HEK293 (cell line): Measurements from ENCODE around the gene FADS6.

ENCODE experiments used
- CTCF ChIA-PET: fragments of 350-600 bp; formaldehyde crosslinking; extraction: SDS; loops from one replicate; lab custom pipeline; 2021; ENCODE audit warnings: antibody characterized with exemption; lab: Yijun Ruan, JAX
- POLR2A ChIA-PET: fragments of 300-600 bp; formaldehyde crosslinking; extraction: SDS; loops from one replicate; lab custom pipeline; 2020; ENCODE audit warnings: antibody characterized with exemption, inconsistent platforms; lab: Yijun Ruan, JAX
- H3K27ac ChIP-seq: fragments of 200-500 bp; sonication (Bioruptor generic); 2 replicates; pipeline ENCODE4 v1.5.1; 2014; ENCODE audit warnings: low read depth, low read length, control low read depth, inconsistent platforms; ENCODE audit errors: extremely low read depth
- H3K36me3 ChIP-seq, 2 experiments: fragments of 200-500 bp in 1 of 2; sonication (Bioruptor generic) in 1 of 2; 1 replicate in 1 of 2; 2 replicates in 1 of 2; pipeline ENCODE4 v1.5.1; 2014 to 2017; ENCODE audit warnings: inconsistent platforms in 2 of 2, low read length in 2 of 2; ENCODE audit not compliant: control insufficient read depth in 2 of 2, insufficient read depth in 1 of 2
- H3K4me1 ChIP-seq: fragments of 200-500 bp; sonication (Bioruptor generic); 2 replicates; pipeline ENCODE4 v1.5.1; 2014; ENCODE audit warnings: mild to moderate bottlenecking, low read length, inconsistent platforms; ENCODE audit not compliant: control insufficient read depth, insufficient read depth
- H3K4me3 ChIP-seq: 2 replicates; pipeline ENCODE4 v1.5.1; 2011; ENCODE audit warnings: low read depth, mild to moderate bottlenecking, control low read depth, low read length, moderate library complexity
- H3K9me3 ChIP-seq: fragments of 200-500 bp; sonication (Bioruptor generic); 2 replicates; pipeline ENCODE4 v1.5.1; 2014; ENCODE audit warnings: low read depth, low read length, inconsistent platforms; ENCODE audit not compliant: control insufficient read depth, insufficient read depth
- EGR2 ChIP-seq: fragments of 450-650 bp; formaldehyde crosslinking; IDR thresholded peaks from 2 replicates; pipeline ENCODE4 v1.5.1; 2016; ENCODE audit warnings: low read depth, missing biosample characterization, missing genetic modification characterization
- GLIS1 ChIP-seq: fragments of 450-650 bp; formaldehyde crosslinking; IDR thresholded peaks from 2 replicates; pipeline ENCODE4 v1.5.1; 2016; ENCODE audit warnings: missing biosample characterization, missing genetic modification characterization
- GLIS2 ChIP-seq: fragments of 450-650 bp; formaldehyde crosslinking; IDR thresholded peaks from 2 replicates; pipeline ENCODE4 v1.5.1; 2016; ENCODE audit warnings: missing biosample characterization, missing genetic modification characterization
- HOXD13 ChIP-seq: sonication (generic); formaldehyde crosslinking; IDR thresholded peaks from 2 replicates; pipeline ENCODE4 v1.8.0; 2022; ENCODE audit warnings: missing genetic modification reagents, borderline replicate concordance
- KLF1 ChIP-seq: fragments of 450-650 bp; formaldehyde crosslinking; IDR thresholded peaks from 2 replicates; pipeline ENCODE4 v1.5.1; 2016; ENCODE audit warnings: missing biosample characterization, missing genetic modification characterization
- SCRT2 ChIP-seq: fragments of 450-650 bp; formaldehyde crosslinking; IDR thresholded peaks from 2 replicates; pipeline ENCODE4 v1.5.1; 2016; ENCODE audit warnings: missing biosample characterization, missing genetic modification characterization
- WT1 ChIP-seq: fragments of 450-650 bp; formaldehyde crosslinking; IDR thresholded peaks from 2 replicates; pipeline ENCODE4 v1.5.1; 2016; ENCODE audit warnings: missing biosample characterization, missing genetic modification characterization
- ZBTB20 ChIP-seq: fragments of 450-650 bp; formaldehyde crosslinking; IDR thresholded peaks from 2 replicates; pipeline ENCODE4 v1.5.1; 2016; ENCODE audit warnings: missing biosample characterization, missing genetic modification characterization
- ZBTB48 ChIP-seq: fragments of 450-650 bp; formaldehyde crosslinking; IDR thresholded peaks from 2 replicates; pipeline ENCODE4 v1.5.1; 2016; ENCODE audit warnings: missing biosample characterization, missing genetic modification characterization
- ZBTB8A ChIP-seq: fragments of 450-650 bp; formaldehyde crosslinking; IDR thresholded peaks from 2 replicates; pipeline ENCODE4 v1.5.1; 2016; ENCODE audit warnings: missing biosample characterization, missing genetic modification characterization
- ZFHX2 ChIP-seq: fragments of 450-650 bp; formaldehyde crosslinking; conservative IDR thresholded peaks from 2 replicates; pipeline ENCODE4 v1.5.1; 2016; ENCODE audit warnings: missing biosample characterization, missing genetic modification characterization
- ZFP69B ChIP-seq: fragments of 450-650 bp; formaldehyde crosslinking; IDR thresholded peaks from 2 replicates; pipeline ENCODE4 v1.5.1; 2016; ENCODE audit warnings: missing biosample characterization, missing genetic modification characterization
- ZIC2 ChIP-seq: fragments of 450-650 bp; formaldehyde crosslinking; IDR thresholded peaks from 2 replicates; pipeline ENCODE4 v1.5.1; 2016; ENCODE audit warnings: missing biosample characterization, missing genetic modification characterization
- ZNF214 ChIP-seq: fragments of 450-650 bp; formaldehyde crosslinking; IDR thresholded peaks from 2 replicates; pipeline ENCODE4 v1.5.1; 2017; ENCODE audit warnings: missing biosample characterization, mild to moderate bottlenecking, missing genetic modification characterization, borderline replicate concordance
- ZNF335 ChIP-seq: fragments of 450-650 bp; formaldehyde crosslinking; conservative IDR thresholded peaks from 2 replicates; pipeline ENCODE4 v1.5.1; 2016; ENCODE audit warnings: missing biosample characterization, missing genetic modification characterization
- ZNF624 ChIP-seq: fragments of 450-650 bp; formaldehyde crosslinking; IDR thresholded peaks from 2 replicates; pipeline ENCODE4 v1.5.1; 2017; ENCODE audit warnings: missing biosample characterization, missing genetic modification characterization
- ZNF701 ChIP-seq: fragments of 450-650 bp; formaldehyde crosslinking; IDR thresholded peaks from 2 replicates; pipeline ENCODE4 v1.5.1; 2016; ENCODE audit warnings: missing biosample characterization, missing genetic modification characterization
- TF ChIP-seq, protein P1 (sequence below): fragments of 450-650 bp; formaldehyde crosslinking; IDR thresholded peaks from 2 replicates; pipeline ENCODE4 v1.5.1; 2016; ENCODE audit warnings: missing biosample characterization, missing genetic modification characterization
- TF ChIP-seq, protein P2 (sequence below): fragments of 450-650 bp; formaldehyde crosslinking; IDR thresholded peaks from 2 replicates; pipeline ENCODE4 v1.5.1; 2016; ENCODE audit warnings: missing biosample characterization, missing genetic modification characterization
- TF ChIP-seq, protein P3 (sequence below): fragments of 450-650 bp; formaldehyde crosslinking; IDR thresholded peaks from 2 replicates; pipeline ENCODE4 v1.5.1; 2016; ENCODE audit warnings: missing biosample characterization, missing genetic modification characterization
- TF ChIP-seq, protein P4 (sequence below): fragments of 450-650 bp; formaldehyde crosslinking; IDR thresholded peaks from 2 replicates; pipeline ENCODE4 v1.5.1; 2017; ENCODE audit warnings: missing biosample characterization, missing genetic modification characterization
- TF ChIP-seq, protein P5 (sequence below): fragments of 450-650 bp; formaldehyde crosslinking; IDR thresholded peaks from 2 replicates; pipeline ENCODE4 v1.5.1; 2017; ENCODE audit warnings: missing biosample characterization, missing genetic modification characterization
- TF ChIP-seq, protein P6 (sequence below): fragments of 450-650 bp; formaldehyde crosslinking; IDR thresholded peaks from 2 replicates; pipeline ENCODE4 v1.5.1; 2016; ENCODE audit warnings: missing biosample characterization, missing genetic modification characterization
- TF ChIP-seq, protein P7 (sequence below): fragments of 450-650 bp; formaldehyde crosslinking; IDR thresholded peaks from 2 replicates; pipeline ENCODE4 v1.5.1; 2016; ENCODE audit warnings: missing biosample characterization, missing genetic modification characterization

The FADS6 gene

DNA sequence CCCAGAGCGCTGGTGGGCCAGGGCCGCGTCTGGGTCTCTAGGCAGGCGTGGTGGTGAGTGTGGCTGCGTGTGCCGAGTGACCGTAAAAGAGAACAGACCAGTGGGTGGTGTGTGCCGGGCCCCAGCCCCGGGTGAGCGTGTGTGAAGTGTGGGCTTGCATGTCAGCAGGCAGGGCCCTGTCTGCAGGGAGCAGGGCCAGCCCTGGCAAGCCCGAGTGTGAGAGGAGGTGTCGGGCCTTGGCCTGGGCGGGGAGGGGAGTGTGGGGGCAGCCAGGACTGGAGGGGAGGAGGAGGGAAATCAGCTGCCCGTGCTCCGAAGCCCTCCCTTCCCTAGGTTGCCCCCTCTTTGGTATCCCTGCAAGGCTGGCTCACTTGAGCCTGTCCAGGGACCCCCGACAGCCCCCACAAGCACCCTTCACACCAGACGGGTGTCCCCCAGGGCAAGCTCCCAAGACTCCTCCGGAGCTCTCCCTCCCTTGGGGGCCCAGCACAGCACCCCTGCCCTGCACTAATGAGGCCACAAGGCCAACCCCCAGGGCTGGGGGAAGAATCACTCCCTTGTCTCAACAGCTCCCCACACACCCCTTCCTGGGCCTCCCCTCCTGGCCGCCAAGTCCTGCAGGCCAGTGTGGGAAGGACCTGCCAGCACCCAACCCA lies 27.7 kb upstream of the FADS6 start:
- POLR2A ChIA-PET: interaction anchor here (1.6 kb wide), 1 partner anchor 48 kb away, joined by 3 read pairs; the partner anchor contains the start of gene FDXR
- TF ChIP-seq SCRT2 (tag by site-specific recombination) (0 out of 2 replicates have a peak, but pooled peaks have one; percentile 1), ZBTB20 (tag by site-specific recombination) (peak; percentile 67), ZNF701 (tag by site-specific recombination) (no peak), ZBTB8A (tag by site-specific recombination) (peak; percentile 70), GLIS1 (tag by site-specific recombination) (peak; percentile 85), WT1 (tag by site-specific recombination) (peak; percentile 56; the same call in 1 of the 2 replicates), ZFP69B (peak; percentile 86), ZNF214 (tag by site-specific recombination) (no peak), GLIS2 (tag by site-specific recombination) (peak; percentile 79; the same call in 1 of the 2 replicates), ZNF624 (tag by site-specific recombination) (no peak), ZBTB48 (peak; percentile 31; the same call in 1 of the 2 replicates), EGR2 (tag by site-specific recombination) (peak; percentile 83), HOXD13 (CRISPR knock-in tag) (no peak), KLF1 (tag by site-specific recombination) (peak; percentile 39; the same call in 1 of the 2 replicates), ZNF335 (tag by site-specific recombination) (0 out of 2 replicates have a peak, but pooled peaks have one; percentile 25), ZIC2 (tag by site-specific recombination) (peak; percentile 87), ZFHX2 (tag by site-specific recombination) (peak; percentile 92)
- TF ChIP-seq, protein P1, sequence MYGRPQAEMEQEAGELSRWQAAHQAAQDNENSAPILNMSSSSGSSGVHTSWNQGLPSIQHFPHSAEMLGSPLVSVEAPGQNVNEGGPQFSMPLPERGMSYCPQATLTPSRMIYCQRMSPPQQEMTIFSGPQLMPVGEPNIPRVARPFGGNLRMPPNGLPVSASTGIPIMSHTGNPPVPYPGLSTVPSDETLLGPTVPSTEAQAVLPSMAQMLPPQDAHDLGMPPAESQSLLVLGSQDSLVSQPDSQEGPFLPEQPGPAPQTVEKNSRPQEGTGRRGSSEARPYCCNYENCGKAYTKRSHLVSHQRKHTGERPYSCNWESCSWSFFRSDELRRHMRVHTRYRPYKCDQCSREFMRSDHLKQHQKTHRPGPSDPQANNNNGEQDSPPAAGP (tag by site-specific recombination): no peak
- TF ChIP-seq, protein P2, sequence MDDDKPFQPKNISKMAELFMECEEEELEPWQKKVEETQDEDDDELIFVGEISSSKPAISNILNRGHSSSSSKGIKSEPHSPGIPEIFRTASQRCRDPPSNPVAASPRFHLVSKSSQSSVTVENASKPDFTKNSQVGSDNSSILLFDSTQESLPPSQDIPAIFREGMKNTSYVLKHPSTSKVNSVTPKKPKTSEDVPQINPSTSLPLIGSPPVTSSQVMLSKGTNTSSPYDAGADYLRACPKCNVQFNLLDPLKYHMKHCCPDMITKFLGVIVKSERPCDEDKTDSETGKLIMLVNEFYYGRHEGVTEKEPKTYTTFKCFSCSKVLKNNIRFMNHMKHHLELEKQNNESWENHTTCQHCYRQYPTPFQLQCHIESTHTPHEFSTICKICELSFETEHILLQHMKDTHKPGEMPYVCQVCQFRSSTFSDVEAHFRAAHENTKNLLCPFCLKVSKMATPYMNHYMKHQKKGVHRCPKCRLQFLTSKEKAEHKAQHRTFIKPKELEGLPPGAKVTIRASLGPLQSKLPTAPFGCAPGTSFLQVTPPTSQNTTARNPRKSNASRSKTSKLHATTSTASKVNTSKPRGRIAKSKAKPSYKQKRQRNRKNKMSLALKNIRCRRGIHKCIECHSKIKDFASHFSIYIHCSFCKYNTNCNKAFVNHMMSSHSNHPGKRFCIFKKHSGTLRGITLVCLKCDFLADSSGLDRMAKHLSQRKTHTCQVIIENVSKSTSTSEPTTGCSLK: no peak
- TF ChIP-seq, protein P3, sequence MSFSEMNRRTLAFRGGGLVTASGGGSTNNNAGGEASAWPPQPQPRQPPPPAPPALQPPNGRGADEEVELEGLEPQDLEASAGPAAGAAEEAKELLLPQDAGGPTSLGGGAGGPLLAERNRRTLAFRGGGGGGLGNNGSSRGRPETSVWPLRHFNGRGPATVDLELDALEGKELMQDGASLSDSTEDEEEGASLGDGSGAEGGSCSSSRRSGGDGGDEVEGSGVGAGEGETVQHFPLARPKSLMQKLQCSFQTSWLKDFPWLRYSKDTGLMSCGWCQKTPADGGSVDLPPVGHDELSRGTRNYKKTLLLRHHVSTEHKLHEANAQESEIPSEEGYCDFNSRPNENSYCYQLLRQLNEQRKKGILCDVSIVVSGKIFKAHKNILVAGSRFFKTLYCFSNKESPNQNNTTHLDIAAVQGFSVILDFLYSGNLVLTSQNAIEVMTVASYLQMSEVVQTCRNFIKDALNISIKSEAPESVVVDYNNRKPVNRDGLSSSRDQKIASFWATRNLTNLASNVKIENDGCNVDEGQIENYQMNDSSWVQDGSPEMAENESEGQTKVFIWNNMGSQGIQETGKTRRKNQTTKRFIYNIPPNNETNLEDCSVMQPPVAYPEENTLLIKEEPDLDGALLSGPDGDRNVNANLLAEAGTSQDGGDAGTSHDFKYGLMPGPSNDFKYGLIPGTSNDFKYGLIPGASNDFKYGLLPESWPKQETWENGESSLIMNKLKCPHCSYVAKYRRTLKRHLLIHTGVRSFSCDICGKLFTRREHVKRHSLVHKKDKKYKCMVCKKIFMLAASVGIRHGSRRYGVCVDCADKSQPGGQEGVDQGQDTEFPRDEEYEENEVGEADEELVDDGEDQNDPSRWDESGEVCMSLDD (tag by site-specific recombination): peak; percentile 39; the same call in 1 of the 2 replicates
- TF ChIP-seq, protein P4, sequence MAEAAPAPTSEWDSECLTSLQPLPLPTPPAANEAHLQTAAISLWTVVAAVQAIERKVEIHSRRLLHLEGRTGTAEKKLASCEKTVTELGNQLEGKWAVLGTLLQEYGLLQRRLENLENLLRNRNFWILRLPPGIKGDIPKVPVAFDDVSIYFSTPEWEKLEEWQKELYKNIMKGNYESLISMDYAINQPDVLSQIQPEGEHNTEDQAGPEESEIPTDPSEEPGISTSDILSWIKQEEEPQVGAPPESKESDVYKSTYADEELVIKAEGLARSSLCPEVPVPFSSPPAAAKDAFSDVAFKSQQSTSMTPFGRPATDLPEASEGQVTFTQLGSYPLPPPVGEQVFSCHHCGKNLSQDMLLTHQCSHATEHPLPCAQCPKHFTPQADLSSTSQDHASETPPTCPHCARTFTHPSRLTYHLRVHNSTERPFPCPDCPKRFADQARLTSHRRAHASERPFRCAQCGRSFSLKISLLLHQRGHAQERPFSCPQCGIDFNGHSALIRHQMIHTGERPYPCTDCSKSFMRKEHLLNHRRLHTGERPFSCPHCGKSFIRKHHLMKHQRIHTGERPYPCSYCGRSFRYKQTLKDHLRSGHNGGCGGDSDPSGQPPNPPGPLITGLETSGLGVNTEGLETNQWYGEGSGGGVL: peak; percentile 77
- TF ChIP-seq, protein P5, sequence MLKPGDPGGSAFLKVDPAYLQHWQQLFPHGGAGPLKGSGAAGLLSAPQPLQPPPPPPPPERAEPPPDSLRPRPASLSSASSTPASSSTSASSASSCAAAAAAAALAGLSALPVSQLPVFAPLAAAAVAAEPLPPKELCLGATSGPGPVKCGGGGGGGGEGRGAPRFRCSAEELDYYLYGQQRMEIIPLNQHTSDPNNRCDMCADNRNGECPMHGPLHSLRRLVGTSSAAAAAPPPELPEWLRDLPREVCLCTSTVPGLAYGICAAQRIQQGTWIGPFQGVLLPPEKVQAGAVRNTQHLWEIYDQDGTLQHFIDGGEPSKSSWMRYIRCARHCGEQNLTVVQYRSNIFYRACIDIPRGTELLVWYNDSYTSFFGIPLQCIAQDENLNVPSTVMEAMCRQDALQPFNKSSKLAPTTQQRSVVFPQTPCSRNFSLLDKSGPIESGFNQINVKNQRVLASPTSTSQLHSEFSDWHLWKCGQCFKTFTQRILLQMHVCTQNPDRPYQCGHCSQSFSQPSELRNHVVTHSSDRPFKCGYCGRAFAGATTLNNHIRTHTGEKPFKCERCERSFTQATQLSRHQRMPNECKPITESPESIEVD (tag by site-specific recombination): no peak
- TF ChIP-seq, protein P6, sequence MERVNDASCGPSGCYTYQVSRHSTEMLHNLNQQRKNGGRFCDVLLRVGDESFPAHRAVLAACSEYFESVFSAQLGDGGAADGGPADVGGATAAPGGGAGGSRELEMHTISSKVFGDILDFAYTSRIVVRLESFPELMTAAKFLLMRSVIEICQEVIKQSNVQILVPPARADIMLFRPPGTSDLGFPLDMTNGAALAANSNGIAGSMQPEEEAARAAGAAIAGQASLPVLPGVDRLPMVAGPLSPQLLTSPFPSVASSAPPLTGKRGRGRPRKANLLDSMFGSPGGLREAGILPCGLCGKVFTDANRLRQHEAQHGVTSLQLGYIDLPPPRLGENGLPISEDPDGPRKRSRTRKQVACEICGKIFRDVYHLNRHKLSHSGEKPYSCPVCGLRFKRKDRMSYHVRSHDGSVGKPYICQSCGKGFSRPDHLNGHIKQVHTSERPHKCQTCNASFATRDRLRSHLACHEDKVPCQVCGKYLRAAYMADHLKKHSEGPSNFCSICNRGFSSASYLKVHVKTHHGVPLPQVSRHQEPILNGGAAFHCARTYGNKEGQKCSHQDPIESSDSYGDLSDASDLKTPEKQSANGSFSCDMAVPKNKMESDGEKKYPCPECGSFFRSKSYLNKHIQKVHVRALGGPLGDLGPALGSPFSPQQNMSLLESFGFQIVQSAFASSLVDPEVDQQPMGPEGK (tag by site-specific recombination): peak; percentile 43; the same call in 1 of the 2 replicates
- TF ChIP-seq, protein P7, sequence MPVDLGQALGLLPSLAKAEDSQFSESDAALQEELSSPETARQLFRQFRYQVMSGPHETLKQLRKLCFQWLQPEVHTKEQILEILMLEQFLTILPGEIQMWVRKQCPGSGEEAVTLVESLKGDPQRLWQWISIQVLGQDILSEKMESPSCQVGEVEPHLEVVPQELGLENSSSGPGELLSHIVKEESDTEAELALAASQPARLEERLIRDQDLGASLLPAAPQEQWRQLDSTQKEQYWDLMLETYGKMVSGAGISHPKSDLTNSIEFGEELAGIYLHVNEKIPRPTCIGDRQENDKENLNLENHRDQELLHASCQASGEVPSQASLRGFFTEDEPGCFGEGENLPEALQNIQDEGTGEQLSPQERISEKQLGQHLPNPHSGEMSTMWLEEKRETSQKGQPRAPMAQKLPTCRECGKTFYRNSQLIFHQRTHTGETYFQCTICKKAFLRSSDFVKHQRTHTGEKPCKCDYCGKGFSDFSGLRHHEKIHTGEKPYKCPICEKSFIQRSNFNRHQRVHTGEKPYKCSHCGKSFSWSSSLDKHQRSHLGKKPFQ (tag by site-specific recombination): peak; percentile 92

More for the DNA sequence above, 27.7 kb upstream of the FADS6 start:
- Histone ChIP-seq H3K9me3 (no peaks in the 10 kb centered on the region), H3K4me3 (no peak overlapping the region), H3K27ac (no peak overlapping the region), H3K36me3 (peaks cover 0 to 5% of the 10 kb centered on the region in 2 experiments; a peak in 1 of 3 replicates), H3K4me1 (no peaks in the 10 kb centered on the region)
- CTCF ChIA-PET: interaction anchor here (0.5 to 6.3 kb wide), 7 partner anchors 10 to 829 kb away, joined by 3 to 69 read pairs (median 4); no protein-coding TSS in a partner anchor
